C1 segment of cervical spinal cord (tissue), 14 donors: Measurements from ENCODE around the gene SCYGR6.
A peak's percentile ranks its signal among the peaks of the same experiment; 100 is the strongest.
"Not testable (repeated sequence)": the region's sequence is repeated elsewhere in the genome, so short reads cannot be mapped to it uniquely, and the experiment has no call there.

Source experiments
- DNase-seq, 14 donors: peaks; one replicate each; lab custom pipeline; 2025; lab: John Stamatoyannopoulos, UW

Gene SCYGR6, protein sequence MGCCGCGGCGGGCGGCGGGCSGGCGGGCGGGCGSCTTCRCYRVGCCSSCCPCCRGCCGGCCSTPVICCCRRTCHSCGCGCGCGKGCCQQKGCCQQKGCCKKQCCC

DNA sequence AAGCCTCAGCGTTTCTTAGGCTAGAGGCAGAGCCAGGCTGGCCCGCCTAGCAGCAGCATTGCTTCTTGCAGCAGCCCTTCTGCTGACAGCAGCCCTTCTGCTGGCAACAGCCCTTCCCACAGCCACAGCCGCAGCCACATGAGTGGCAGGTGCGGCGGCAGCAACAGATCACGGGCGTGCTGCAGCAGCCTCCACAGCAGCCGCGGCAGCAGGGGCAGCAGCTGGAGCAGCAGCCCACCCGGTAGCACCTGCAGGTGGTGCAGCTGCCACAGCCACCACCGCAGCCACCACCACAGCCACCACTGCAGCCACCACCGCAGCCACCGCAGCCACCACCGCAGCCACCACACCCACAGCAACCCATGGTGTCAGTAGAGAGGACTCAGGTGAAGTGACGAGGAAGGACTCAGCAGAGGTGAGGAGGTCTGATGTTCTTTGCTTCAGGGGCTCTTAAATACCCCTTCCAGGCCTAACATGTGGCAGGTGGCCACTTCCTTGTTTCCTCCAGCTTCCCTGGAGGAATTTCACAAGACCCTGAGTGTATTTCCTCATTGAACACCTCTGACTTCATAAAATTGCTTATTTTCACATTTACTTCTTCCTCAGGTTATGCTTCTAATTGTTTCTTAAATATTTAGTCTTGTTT lies at the start of gene SCYGR6:
SCYGR6 (minus strand) TSS at position 364 of the 646 bp plus-strand sequence; CDS start at position 364, 0 bp downstream.
- DNase-seq, result no peak

GRCh38 chr2:227774011-227774624 lies 49.6 kb upstream of the SCYGR6 start:
- no peak for DNase-seq

GRCh38 chr2:227772932-227773331 lies 48.4 kb upstream of the SCYGR6 start:
- DNase-seq, result no peak

DNA sequence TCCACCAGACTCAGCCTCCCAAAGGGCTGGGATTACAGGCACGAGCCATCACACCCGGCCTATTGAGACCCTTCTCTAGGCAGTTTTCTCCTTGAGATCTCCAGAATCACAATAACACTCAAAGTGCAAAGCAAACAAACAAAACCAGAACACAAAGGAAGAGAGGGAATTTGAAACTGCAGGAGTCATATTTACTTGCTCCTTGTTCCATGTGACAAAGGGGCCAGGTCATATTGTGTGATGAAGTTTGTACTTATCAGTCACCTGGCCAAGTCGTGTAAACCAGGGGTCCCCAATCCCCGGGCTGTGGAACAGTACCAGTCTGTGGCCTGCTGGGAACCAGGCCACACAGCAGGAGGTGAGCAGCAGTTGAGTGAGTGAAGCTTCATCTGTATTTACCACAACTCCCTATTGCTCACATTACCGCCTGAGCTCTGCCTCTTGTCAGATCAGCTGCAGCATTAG lies 47.7 kb upstream of the SCYGR6 start:
- no peak for DNase-seq

- DNase-seq, result no peak
Observed at GRCh38 chr2:227767830-227768229, 43.3 kb upstream of the SCYGR6 start.

GRCh38 chr2:227766373-227766883 lies 41.9 kb upstream of the SCYGR6 start:
- peak in 13 of 14 donors; percentile 2 to 76 (median 53) for DNase-seq

DNA sequence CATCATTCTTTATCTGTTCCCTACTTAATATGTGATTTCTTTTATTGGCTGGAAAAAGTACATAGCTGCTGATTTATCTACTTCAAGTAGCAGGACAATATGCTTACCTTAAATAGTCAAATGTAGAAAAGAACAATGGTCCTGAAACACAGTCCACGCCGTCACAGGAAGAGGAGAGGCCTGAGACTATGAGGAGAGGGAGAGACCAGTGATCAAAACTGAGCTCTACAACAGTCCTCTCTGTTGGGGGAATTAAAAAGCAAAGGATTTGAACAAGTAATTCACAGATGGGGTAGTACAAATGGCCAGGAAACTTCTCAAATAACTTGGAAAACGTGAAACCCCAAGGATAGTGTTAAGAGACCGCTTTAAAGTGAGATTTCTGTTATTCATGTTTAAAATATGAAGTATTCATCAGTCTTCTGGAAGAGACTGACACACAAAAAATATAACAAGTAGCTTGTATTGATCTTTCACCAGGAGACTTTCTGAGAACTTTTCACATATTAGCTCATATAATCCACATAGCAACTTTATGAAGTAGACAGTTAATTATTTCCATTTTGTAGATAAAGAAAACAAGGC lies 41.3 kb upstream of the SCYGR6 start:
- DNase-seq, result no peak

- DNase-seq, result no peak
Observed at GRCh38 chr2:227761740-227762476, 37.4 kb upstream of the SCYGR6 start.

- no peak for DNase-seq
Observed at GRCh38 chr2:227759411-227760118, 35.0 kb upstream of the SCYGR6 start.

- not testable (repeated sequence) for DNase-seq
Observed at GRCh38 chr2:227756261-227756660, 31.7 kb upstream of the SCYGR6 start.

- no peak for DNase-seq
Observed at GRCh38 chr2:227748079-227748478, 23.5 kb upstream of the SCYGR6 start.

DNA sequence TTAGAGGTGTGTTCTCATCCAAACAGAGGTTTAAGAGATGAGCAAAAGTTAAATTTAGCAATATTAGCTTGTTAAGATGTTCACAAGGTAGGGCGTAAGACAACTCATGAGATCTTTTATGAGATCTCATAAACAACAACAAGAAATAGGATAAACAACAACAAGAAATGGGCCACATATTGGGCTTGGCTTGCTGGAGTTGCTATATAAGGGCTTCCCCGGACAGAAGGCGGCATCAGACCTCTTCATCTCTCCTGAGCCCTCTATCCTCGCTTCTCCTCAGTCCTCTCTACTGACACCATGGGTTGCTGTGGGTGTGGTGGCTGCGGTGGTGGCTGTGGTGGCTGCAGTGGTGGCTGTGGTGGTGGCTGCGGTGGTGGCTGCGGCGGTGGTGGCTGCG lies 21.0 kb upstream of the SCYGR6 start, which contains the start of gene SCYGR8:
SCYGR8 (plus strand) TSS at position 301 of the 400 bp plus-strand sequence; CDS start at position 301, 0 bp downstream.
- DNase-seq, result no peak

- DNase-seq, result not testable (repeated sequence)
Observed at GRCh38 chr2:227740705-227741104, 16.1 kb upstream of the SCYGR6 start.

GRCh38 chr2:227739351-227739750 lies 14.8 kb upstream of the SCYGR6 start:
- DNase-seq, result no peak

GRCh38 chr2:227728035-227728434 lies 3.5 kb upstream of the SCYGR6 start, which contains the start of gene SCYGR7:
TSS of gene SCYGR7 (plus strand) at chr2:227728335. CDS start at chr2:227728335, 0 bp downstream.
- no peak for DNase-seq

DNA sequence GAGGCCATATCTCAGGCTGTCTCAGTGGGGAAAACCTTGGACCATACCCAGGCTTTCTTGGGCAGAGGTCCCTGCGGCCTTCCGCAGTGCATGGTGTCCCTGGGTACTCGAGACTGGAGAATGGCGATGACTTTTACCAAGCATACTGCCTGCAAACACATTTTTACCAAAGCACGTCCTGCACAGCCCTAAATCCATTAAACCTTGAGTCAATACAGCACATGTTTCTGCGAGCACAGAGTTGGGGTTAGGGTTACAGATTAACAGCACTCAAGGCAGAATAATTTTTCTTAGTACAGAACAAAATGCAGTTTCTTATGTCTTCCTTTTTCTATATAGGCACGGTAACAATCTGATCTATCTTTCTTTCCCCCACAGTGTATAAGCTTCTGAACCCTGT lies 1.7 kb downstream of the SCYGR6 start:
- DNase-seq, result not testable (repeated sequence)

GRCh38 chr2:227720680-227721079 lies 3.9 kb downstream of the SCYGR6 start:
- no peak for DNase-seq

- no peak for DNase-seq
Observed at GRCh38 chr2:227719641-227720040, 4.9 kb downstream of the SCYGR6 start.

DNA sequence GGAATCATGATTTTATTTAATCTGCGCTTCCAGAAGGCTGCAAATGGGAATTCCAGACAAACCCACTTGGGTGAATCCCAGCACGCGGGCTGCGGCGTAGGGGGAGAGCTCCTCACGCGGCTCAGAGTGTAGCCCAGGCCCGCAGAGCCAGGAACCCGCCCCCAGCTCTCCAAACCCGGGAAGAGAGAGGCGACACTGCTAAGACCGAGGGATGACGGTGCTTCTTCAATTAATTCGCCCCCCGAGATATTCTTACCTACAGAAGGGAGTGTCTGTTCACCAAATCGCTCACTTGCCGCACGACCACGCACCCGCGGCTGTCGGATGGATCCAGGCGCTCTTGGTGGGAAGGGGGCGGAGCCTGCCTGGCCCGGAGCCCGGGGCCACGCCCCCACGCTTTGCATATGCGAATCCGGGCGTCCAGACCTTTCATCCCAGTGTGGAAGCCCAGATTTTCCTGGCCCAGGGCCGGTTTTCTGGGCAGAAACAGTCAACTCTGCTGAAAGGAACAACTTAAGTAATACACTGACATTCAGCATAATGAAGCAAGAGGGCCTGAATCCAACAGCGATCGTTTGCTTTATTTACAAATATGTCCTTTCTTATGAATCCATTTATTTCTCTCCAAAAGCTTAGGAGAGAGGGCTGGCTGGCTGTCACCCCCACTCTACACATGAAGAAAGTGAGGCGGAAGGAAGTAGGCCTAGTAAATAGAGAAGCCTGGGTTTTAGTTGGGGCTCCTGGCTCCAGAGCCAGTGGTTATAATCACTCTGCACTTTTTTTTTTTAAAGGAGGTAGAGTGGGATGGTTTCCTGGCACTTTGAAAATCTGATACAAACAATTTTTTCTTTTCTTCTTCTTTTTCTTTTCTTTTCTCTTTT lies 6.6 kb downstream of the SCYGR6 start, which contains the start of gene SLC19A3:
SLC19A3 (minus strand) TSS at position 342 of the 881 bp plus-strand sequence. CDS start 15,710 bp downstream, outside the sequence.
- DNase-seq, result peak in 13 of 14 donors; percentile 9 to 85 (median 65)

- DNase-seq, result no peak
Observed at GRCh38 chr2:227716501-227716900, 8.1 kb downstream of the SCYGR6 start.
